K562 (cell line): ENCODE measurements around the gene SPATA2. TPM values are rescaled to one million over a fixed set of nuclear protein-coding genes. Genes with fewer than 3 reads are reported as not detected.

Source experiments
- AFF4 ChIP-seq: sonication (generic); formaldehyde crosslinking; IDR thresholded peaks from 2 replicates; pipeline ENCODE4 v1.8.0; 2023; ENCODE audit warnings: mild to moderate bottlenecking, missing genetic modification reagents
- HOMEZ ChIP-seq: fragments of 250-450 bp; sonication (Bioruptor Pico); IDR thresholded peaks from 2 replicates; pipeline ENCODE4 v1.4.0; 2020; ENCODE audit warnings: mild to moderate bottlenecking, moderate library complexity
- PML ChIP-seq: IDR thresholded peaks from 2 replicates; pipeline ENCODE4 v1.6.1; 2012; ENCODE audit warnings: low read length, inconsistent platforms
- PTBP1 ChIP-seq: fragments of 200-400 bp; formaldehyde crosslinking; IDR thresholded peaks from 2 replicates; pipeline ENCODE4 v1.6.1; 2017; ENCODE audit warnings: low read depth, low read length
- RAD51 ChIP-seq: fragments of 450-650 bp; IDR thresholded peaks from 2 replicates; pipeline ENCODE4 v1.7.1; 2016; ENCODE audit warnings: low read depth, mild to moderate bottlenecking, borderline replicate concordance
- SMARCA5 ChIP-seq: fragments of 450-650 bp; IDR thresholded peaks from 2 replicates; pipeline ENCODE4 v1.6.1; 2016
- SRF ChIP-seq, 2 experiments: fragments of 250-450, 450-650 bp in 1 of 2; sonication (Bioruptor Pico) in 1 of 2; sonication (generic) in 1 of 2; formaldehyde crosslinking; IDR thresholded peaks; 2 replicates each; pipeline versions ENCODE4 v1.5.0 to v1.5.1; 2020 to 2022; ENCODE audit warnings: mild to moderate bottlenecking in 1 of 2, missing genetic modification reagents in 1 of 2
- THRAP3 ChIP-seq: fragments of 450-650 bp; IDR thresholded peaks from 2 replicates; pipeline ENCODE4 v1.6.1; 2016; ENCODE audit warnings: mild to moderate bottlenecking, inconsistent platforms, borderline replicate concordance
- ZNF124 ChIP-seq: sonication (generic); formaldehyde crosslinking; IDR thresholded peaks from 2 replicates; pipeline ENCODE4 v1.8.1; 2022; ENCODE audit warnings: missing genetic modification reagents
- ZNF253 ChIP-seq: fragments of 250-450 bp; sonication (Bioruptor Pico); conservative IDR thresholded peaks from 2 replicates; pipeline ENCODE4 v1.6.1; 2021; ENCODE audit warnings: mild to moderate bottlenecking
- ZNF384 ChIP-seq: IDR thresholded peaks from 2 replicates; pipeline ENCODE4 v1.6.1; 2012; ENCODE audit warnings: low read depth, low read length, improper control_type of control experiment
- polyA plus RNA-seq, 8 experiments: library from polyadenylated mRNA; depleted of rRNA in 4 of 8; stranded (reverse) in 5 of 8; unstranded in 3 of 8; fragments of >200 nt; fragmentation: Nextera tagmentation in 2 of 8; fragmentation: Illumina TruSeq in 1 of 8; extraction: Ambion mirVana in 2 of 8; extraction: Trizol in 1 of 8; gene quantifications; 2 replicates each; pipeline versions ENCODE4 v1.2.1 to v1.2.3, GENCODE V29; 2011 to 2014; ENCODE audit warnings: inconsistent platforms in 1 of 8, missing spikeins in 1 of 8
- total RNA-seq, 7 experiments: library from RNA; depleted of rRNA in 6 of 7; stranded (reverse); fragments of >200 nt in 6 of 7; fragmentation: Illumina TruSeq in 2 of 7; extraction: Trizol in 2 of 7; gene quantifications; 2 replicates each; pipeline versions ENCODE4 v1.2.1 to v1.2.3, GENCODE V29; 2011 to 2021; ENCODE audit warnings: low replicate concordance in 1 of 7

SPATA2 gene
- total and polyA plus RNA-seq, 9 of the 15 experiments (the other 6 are each of a cell fraction or from before 2014, with no cell fraction given) = 0.46 to 8.2 (median 2.7) TPM

- TF ChIP-seq AFF4 (CRISPR knock-in tag) (no peak), RAD51 (no peak), PML (no peak), HOMEZ (CRISPR knock-in tag) (no peak), ZNF384 (no peak; the same call in none of the 2 replicates), SMARCA5 (peak; percentile 41; the same call in 1 of the 2 replicates), SRF (CRISPR knock-in tag; IDR thresholded peaks at IDR 0.05) (no peak), ZNF253 (CRISPR knock-in tag) (no peak), ZNF124 (CRISPR knock-in tag) (no peak), PTBP1 (no peak; the same call in 1 of the 2 replicates), THRAP3 (no peak)
- TF ChIP-seq, all 486 proteins: peak for 59
Observed at GRCh38 chr20:49916146-49917002, 1.0 kb upstream of the SPATA2 start (continued).
